Panc1 (cell line): ENCODE data around the gene GAS7. TPM values are rescaled to one million over a fixed set of nuclear protein-coding genes. Genes with fewer than 3 reads are reported as not detected.

Experiments
- ATAC-seq: fragments of 200-7000 bp; cut with Tn5 transposase; 2 replicates; pipeline ENCODE4 v1.9.1; 2020; ENCODE audit warnings: mild to moderate bottlenecking, moderate library complexity
- BruUV-seq: library from RNA; stranded (reverse); fragments of 400-500 nt; replicated peaks from 2 replicates; lab custom pipeline; 2021; lab: Mats Ljungman, UMichigan
- CTCF ChIA-PET: fragments of 300-600 bp; sonication (Branson Sonifier 250); formaldehyde crosslinking; loops from one replicate; lab custom pipeline; 2022; ENCODE audit warnings: antibody characterized with exemption; lab: Charles Lee
- POLR2A ChIA-PET: fragments of 300-600 bp; sonication (Branson Sonifier 250); formaldehyde crosslinking; loops from one replicate; lab custom pipeline; 2022; ENCODE audit warnings: antibody characterized with exemption; lab: Charles Lee
- DNase-seq: peaks from one replicate; pipeline ENCODE4 v3.0.0-alpha.2; 2010; ENCODE audit warnings: low read depth, low spot score
- H3K27ac ChIP-seq: 2 replicates; pipeline ENCODE4 v1.5.1; 2011; ENCODE audit warnings: mild to moderate bottlenecking, low read length, inconsistent platforms
- H3K27me3 ChIP-seq: fragments of 200-500 bp; sonication (Bioruptor generic); 2 replicates; pipeline ENCODE4 v1.6.0; 2014; ENCODE audit warnings: low read length, inconsistent platforms; ENCODE audit not compliant: control insufficient read depth, insufficient read depth
- H3K36me3 ChIP-seq: fragments of 200-500 bp; sonication (Bioruptor generic); 2 replicates; pipeline ENCODE4 v1.5.1; 2014; ENCODE audit warnings: inconsistent platforms, mild to moderate bottlenecking, low read length, moderate library complexity; ENCODE audit not compliant: control insufficient read depth, insufficient read depth
- H3K4me1 ChIP-seq: 2 replicates; pipeline ENCODE4 v1.5.1; 2011; ENCODE audit warnings: inconsistent platforms, mild to moderate bottlenecking, low read length, moderate library complexity; ENCODE audit not compliant: control insufficient read depth, insufficient read depth
- H3K4me3 ChIP-seq, 2 experiments: 2 replicates each; pipeline ENCODE4 v1.5.1; 2011 to 2012; ENCODE audit warnings: low read depth in 2 of 2, low read length in 2 of 2, mild to moderate bottlenecking in 2 of 2, inconsistent platforms in 1 of 2, moderate library complexity in 1 of 2
- H3K9me3 ChIP-seq: fragments of 200-500 bp; sonication (Bioruptor generic); 2 replicates; pipeline ENCODE4 v1.5.1; 2014; ENCODE audit warnings: low read depth, mild to moderate bottlenecking, inconsistent platforms, low read length, moderate library complexity; ENCODE audit not compliant: control insufficient read depth, insufficient read depth
- POLR2AphosphoS5 ChIP-seq: IDR thresholded peaks from 2 replicates; pipeline ENCODE4 v1.6.1; 2012; ENCODE audit warnings: mild to moderate bottlenecking, low read depth, low read length, moderate library complexity
- SIN3A ChIP-seq: IDR thresholded peaks from 2 replicates; pipeline ENCODE4 v1.6.1; 2012; ENCODE audit warnings: low read depth, mild to moderate bottlenecking, low read length, moderate library complexity, borderline replicate concordance; ENCODE audit not compliant: insufficient read depth
- TCF7L2 ChIP-seq: IDR thresholded peaks from 2 replicates; pipeline ENCODE4 v1.6.1; 2011; ENCODE audit warnings: mild to moderate bottlenecking, low read depth, low read length, inconsistent platforms
- in situ Hi-C: cut with HindIII; loops from 2 replicates; pipeline ENCODE4 v1.10.0; 2016; ENCODE audit warnings: low sequenced_read_pairs, low pct_unique_long_range_greater_than_20kb
- intact Hi-C: fragments of 100-400 bp; cut with micrococcal nuclease; formaldehyde crosslinking; loops from one replicate; pipeline ENCODE4 v1.10.0; 2022; ENCODE audit not compliant: unreplicated experiment
- total RNA-seq: library from RNA; stranded (reverse); gene quantifications from one replicate; pipeline ENCODE4 v1.2.1, GENCODE V29; 2021; ENCODE audit not compliant: unreplicated experiment
- TF ChIP-seq, protein P1 (sequence below): fragments of 450-650 bp; IDR thresholded peaks from 2 replicates; pipeline ENCODE4 v1.5.1; 2017; ENCODE audit warnings: mild to moderate bottlenecking
- TF ChIP-seq, protein P2 (sequence below), 2 experiments: IDR thresholded peaks; 2 replicates each; pipeline ENCODE4 v1.6.1; 2011 to 2012; ENCODE audit warnings: low read depth in 2 of 2, control low read depth in 1 of 2, low read length in 1 of 2, mild to moderate bottlenecking in 1 of 2, moderate library complexity in 1 of 2; ENCODE audit not compliant: insufficient read depth in 1 of 2

GAS7 gene
- total RNA-seq, 1 experiment from 2014 or later = 0.05 TPM

GRCh38 chr17:10183931-10184930 is 14.2 kb downstream of the GAS7 start:
- TF ChIP-seq POLR2AphosphoS5 = no peak
- TF ChIP-seq, protein P1, sequence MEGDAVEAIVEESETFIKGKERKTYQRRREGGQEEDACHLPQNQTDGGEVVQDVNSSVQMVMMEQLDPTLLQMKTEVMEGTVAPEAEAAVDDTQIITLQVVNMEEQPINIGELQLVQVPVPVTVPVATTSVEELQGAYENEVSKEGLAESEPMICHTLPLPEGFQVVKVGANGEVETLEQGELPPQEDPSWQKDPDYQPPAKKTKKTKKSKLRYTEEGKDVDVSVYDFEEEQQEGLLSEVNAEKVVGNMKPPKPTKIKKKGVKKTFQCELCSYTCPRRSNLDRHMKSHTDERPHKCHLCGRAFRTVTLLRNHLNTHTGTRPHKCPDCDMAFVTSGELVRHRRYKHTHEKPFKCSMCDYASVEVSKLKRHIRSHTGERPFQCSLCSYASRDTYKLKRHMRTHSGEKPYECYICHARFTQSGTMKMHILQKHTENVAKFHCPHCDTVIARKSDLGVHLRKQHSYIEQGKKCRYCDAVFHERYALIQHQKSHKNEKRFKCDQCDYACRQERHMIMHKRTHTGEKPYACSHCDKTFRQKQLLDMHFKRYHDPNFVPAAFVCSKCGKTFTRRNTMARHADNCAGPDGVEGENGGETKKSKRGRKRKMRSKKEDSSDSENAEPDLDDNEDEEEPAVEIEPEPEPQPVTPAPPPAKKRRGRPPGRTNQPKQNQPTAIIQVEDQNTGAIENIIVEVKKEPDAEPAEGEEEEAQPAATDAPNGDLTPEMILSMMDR = no peak
- TF ChIP-seq TCF7L2 = no peak
- TF ChIP-seq SIN3A = no peak
- TF ChIP-seq, protein P2, sequence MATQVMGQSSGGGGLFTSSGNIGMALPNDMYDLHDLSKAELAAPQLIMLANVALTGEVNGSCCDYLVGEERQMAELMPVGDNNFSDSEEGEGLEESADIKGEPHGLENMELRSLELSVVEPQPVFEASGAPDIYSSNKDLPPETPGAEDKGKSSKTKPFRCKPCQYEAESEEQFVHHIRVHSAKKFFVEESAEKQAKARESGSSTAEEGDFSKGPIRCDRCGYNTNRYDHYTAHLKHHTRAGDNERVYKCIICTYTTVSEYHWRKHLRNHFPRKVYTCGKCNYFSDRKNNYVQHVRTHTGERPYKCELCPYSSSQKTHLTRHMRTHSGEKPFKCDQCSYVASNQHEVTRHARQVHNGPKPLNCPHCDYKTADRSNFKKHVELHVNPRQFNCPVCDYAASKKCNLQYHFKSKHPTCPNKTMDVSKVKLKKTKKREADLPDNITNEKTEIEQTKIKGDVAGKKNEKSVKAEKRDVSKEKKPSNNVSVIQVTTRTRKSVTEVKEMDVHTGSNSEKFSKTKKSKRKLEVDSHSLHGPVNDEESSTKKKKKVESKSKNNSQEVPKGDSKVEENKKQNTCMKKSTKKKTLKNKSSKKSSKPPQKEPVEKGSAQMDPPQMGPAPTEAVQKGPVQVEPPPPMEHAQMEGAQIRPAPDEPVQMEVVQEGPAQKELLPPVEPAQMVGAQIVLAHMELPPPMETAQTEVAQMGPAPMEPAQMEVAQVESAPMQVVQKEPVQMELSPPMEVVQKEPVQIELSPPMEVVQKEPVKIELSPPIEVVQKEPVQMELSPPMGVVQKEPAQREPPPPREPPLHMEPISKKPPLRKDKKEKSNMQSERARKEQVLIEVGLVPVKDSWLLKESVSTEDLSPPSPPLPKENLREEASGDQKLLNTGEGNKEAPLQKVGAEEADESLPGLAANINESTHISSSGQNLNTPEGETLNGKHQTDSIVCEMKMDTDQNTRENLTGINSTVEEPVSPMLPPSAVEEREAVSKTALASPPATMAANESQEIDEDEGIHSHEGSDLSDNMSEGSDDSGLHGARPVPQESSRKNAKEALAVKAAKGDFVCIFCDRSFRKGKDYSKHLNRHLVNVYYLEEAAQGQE (IDR thresholded peaks at IDR 0.05; ENCODE audit: insufficient read depth in 1 of 2, low read depth in 2 of 2, low read length in 1 of 2) = no peak
- in situ Hi-C loops = no loop called here

DNA sequence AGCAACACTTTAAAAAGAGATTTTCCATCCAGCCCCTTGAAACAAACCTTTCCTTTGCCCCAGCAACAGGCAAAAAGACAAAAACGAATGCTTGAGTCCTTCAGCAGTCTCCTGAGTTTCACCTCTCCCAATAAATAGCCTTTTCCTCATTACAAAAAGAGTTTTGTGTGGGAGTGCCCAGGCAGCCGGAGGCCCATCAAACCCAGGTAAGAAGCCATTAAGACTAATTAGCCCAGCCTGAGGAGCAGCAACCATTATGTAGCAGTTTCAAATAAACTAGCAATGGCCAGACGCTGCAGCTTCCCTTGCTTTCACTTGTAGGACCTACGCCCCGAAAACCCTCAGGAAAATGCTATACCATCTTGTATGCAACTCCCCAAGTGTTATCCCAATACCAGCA is 15.6 kb downstream of the GAS7 start:
- ATAC-seq (no peak), DNase-seq (no peak)
- no peak overlapping the region for H3K4me3 ChIP-seq
- H3K36me3 ChIP-seq = no peaks in the 10 kb centered on the region
- no peaks in the 10 kb centered on the region; the same call in 1 of the 2 replicates for H3K4me1 ChIP-seq
- BruUV-seq = no TSS peak
- H3K27ac ChIP-seq = no peak overlapping the region
- ChIA-PET POLR2A (no interaction called here), CTCF (no interaction called here)
- H3K9me3 ChIP-seq = no peaks in the 10 kb centered on the region
- H3K27me3 ChIP-seq = no peaks in the 10 kb centered on the region
- intact Hi-C loops (no loop called here), in situ Hi-C loops (no loop called here)
- TF ChIP-seq, protein P1 = no peak
- TF ChIP-seq TCF7L2 (no peak), SIN3A (no peak), POLR2AphosphoS5 (no peak)
- TF ChIP-seq, protein P2 (IDR thresholded peaks at IDR 0.05; ENCODE audit: insufficient read depth in 1 of 2, low read depth in 2 of 2, low read length in 1 of 2) = no peak

More at GRCh38 chr17:10183931-10184930, 14.2 kb downstream of the GAS7 start:
- ATAC-seq = no peak
- Histone ChIP-seq H3K4me1 (no peaks in the 10 kb centered on the region), H3K36me3 (no peaks in the 10 kb centered on the region), H3K27me3 (no peaks in the 10 kb centered on the region), H3K4me3 (no peak overlapping the region), H3K27ac (no peak overlapping the region), H3K9me3 (no peaks in the 10 kb centered on the region)
- ChIA-PET POLR2A (no interaction called here), CTCF (no interaction called here)
- intact Hi-C loops = no loop called here
- no TSS peak for BruUV-seq
- DNase-seq = no peak
